IMR-90 (cell line): ENCODE data around the gene ZNF609. TPM values are rescaled to one million over a fixed set of nuclear protein-coding genes. Genes with fewer than 3 reads are reported as not detected.

Experiments used
- ATAC-seq: fragments of 200-7000 bp; cut with Tn5 transposase; 2 replicates; pipeline ENCODE4 v1.9.1; 2020; ENCODE audit warnings: low read depth, mild to moderate bottlenecking, moderate library complexity
- BruUV-seq: library from RNA; stranded (reverse); fragments of 400-500 nt; replicated peaks from 2 replicates; lab custom pipeline; 2021; lab: Mats Ljungman, UMichigan
- CTCF ChIA-PET: fragments of 300-600 bp; formaldehyde crosslinking; extraction: SDS; loops from one replicate; lab custom pipeline; 2021; ENCODE audit warnings: antibody characterized with exemption; lab: Yijun Ruan, JAX
- POLR2A ChIA-PET: fragments of 300-600 bp; sonication (Branson Sonifier 250); formaldehyde crosslinking; loops from one replicate; lab custom pipeline; 2022; ENCODE audit warnings: antibody characterized with exemption; ENCODE audit not compliant: unreplicated experiment; lab: Charles Lee
- DNase-seq: peaks from one replicate; pipeline ENCODE4 v3.0.0; 2013
- H2AFZ ChIP-seq: replicated peaks from 2 replicates; pipeline ENCODE3; 2013; ENCODE audit warnings: low read length, mild to moderate bottlenecking; ENCODE audit not compliant: poor library complexity
- H2AK5ac ChIP-seq: 2 replicates; pipeline ENCODE4 v1.6.1; 2013; ENCODE audit warnings: low read depth, low read length, inconsistent platforms
- H2AK9ac ChIP-seq: replicated peaks from 2 replicates; pipeline ENCODE3; 2013; ENCODE audit warnings: mild to moderate bottlenecking, low read depth, low read length, moderate library complexity; ENCODE audit not compliant: poor library complexity
- H2BK120ac ChIP-seq: 2 replicates; pipeline ENCODE4 v1.6.1; 2013; ENCODE audit warnings: low read depth, low read length, inconsistent platforms
- H2BK15ac ChIP-seq: 3 replicates; pipeline ENCODE4 v1.6.1; 2013; ENCODE audit warnings: low read depth, low read length, inconsistent platforms
- H2BK20ac ChIP-seq: 2 replicates; pipeline ENCODE4 v1.6.1; 2013; ENCODE audit warnings: low read depth, mild to moderate bottlenecking, inconsistent platforms, low read length, moderate library complexity
- H2BK5ac ChIP-seq: 2 replicates; pipeline ENCODE4 v1.6.1; 2013; ENCODE audit warnings: mild to moderate bottlenecking, low read depth, low read length, inconsistent platforms; ENCODE audit not compliant: poor library complexity, severe bottlenecking
- H3K14ac ChIP-seq: replicated peaks from 2 replicates; pipeline ENCODE4 v1.6.1; 2013; ENCODE audit warnings: low read depth, low read length, inconsistent platforms
- H3K18ac ChIP-seq: 2 replicates; pipeline ENCODE4 v1.6.1; 2013; ENCODE audit warnings: low read depth, low read length, control low read depth
- H3K23ac ChIP-seq: 2 replicates; pipeline ENCODE4 v1.6.1; 2013; ENCODE audit warnings: low read depth, low read length, inconsistent platforms
- H3K27ac ChIP-seq: 2 replicates; pipeline ENCODE4 v1.5.1; 2013; ENCODE audit warnings: mild to moderate bottlenecking, control low read depth, low read length; ENCODE audit not compliant: insufficient read depth
- H3K27me3 ChIP-seq: 2 replicates; pipeline ENCODE4 v1.6.1; 2013; ENCODE audit warnings: low read length; ENCODE audit not compliant: control insufficient read depth, insufficient read depth
- H3K36me3 ChIP-seq: 2 replicates; pipeline ENCODE4 v1.6.1; 2013; ENCODE audit warnings: low read length, mixed read lengths; ENCODE audit not compliant: control insufficient read depth, insufficient read depth
- H3K4ac ChIP-seq: 2 replicates; pipeline ENCODE4 v1.6.1; 2013; ENCODE audit warnings: low read depth, low read length, inconsistent platforms
- H3K4me1 ChIP-seq: 2 replicates; pipeline ENCODE4 v1.6.1; 2013; ENCODE audit warnings: low read length, mixed read lengths; ENCODE audit not compliant: control insufficient read depth, insufficient read depth
- H3K4me2 ChIP-seq: 2 replicates; pipeline ENCODE4 v1.6.1; 2013; ENCODE audit warnings: low read depth, mild to moderate bottlenecking, control low read depth, low read length, moderate library complexity
- H3K4me3 ChIP-seq: 2 replicates; pipeline ENCODE4 v1.5.1; 2013; ENCODE audit warnings: low read depth, mild to moderate bottlenecking, control low read depth, low read length, moderate library complexity; ENCODE audit not compliant: insufficient read depth
- H3K56ac ChIP-seq: 2 replicates; pipeline ENCODE4 v1.6.1; 2013; ENCODE audit warnings: low read length, inconsistent platforms; ENCODE audit not compliant: insufficient read depth; ENCODE audit errors: extremely low read depth
- H3K79me1 ChIP-seq, 2 experiments: 2 replicates each; pipeline ENCODE4 v1.6.1; 2013; ENCODE audit warnings: low read length in 2 of 2, inconsistent platforms in 1 of 2, low read depth in 1 of 2
- H3K9ac ChIP-seq: 2 replicates; pipeline ENCODE4 v1.6.1; 2013; ENCODE audit warnings: low read depth, low read length, control low read depth
- H3K9me1 ChIP-seq: 2 replicates; pipeline ENCODE4 v1.6.1; 2013; ENCODE audit warnings: low read length, inconsistent platforms; ENCODE audit not compliant: insufficient read depth
- H3K9me3 ChIP-seq: 2 replicates; pipeline ENCODE4 v1.6.1; 2013; ENCODE audit warnings: low read length; ENCODE audit not compliant: control insufficient read depth, insufficient read depth
- H4K20me1 ChIP-seq: 2 replicates; pipeline ENCODE4 v1.6.1; 2013; ENCODE audit warnings: low read length, inconsistent platforms; ENCODE audit not compliant: insufficient read depth
- H4K5ac ChIP-seq: 2 replicates; pipeline ENCODE4 v1.6.1; 2013; ENCODE audit warnings: mild to moderate bottlenecking, low read depth, low read length, control low read depth
- H4K8ac ChIP-seq, 2 experiments: 2 replicates each; pipeline ENCODE4 v1.6.1; 2013; ENCODE audit warnings: low read depth in 2 of 2, low read length in 2 of 2, control low read depth in 1 of 2, inconsistent platforms in 1 of 2
- H4K91ac ChIP-seq: 2 replicates; pipeline ENCODE4 v1.6.1; 2013; ENCODE audit warnings: low read depth, low read length, inconsistent platforms; ENCODE audit not compliant: insufficient read depth
- BHLHE40 ChIP-seq: fragments of 150-350 bp; IDR thresholded peaks from 2 replicates; pipeline ENCODE4 v1.6.1; 2016; ENCODE audit warnings: mild to moderate bottlenecking, low read depth, low read length
- CEBPB ChIP-seq: IDR thresholded peaks from 2 replicates; pipeline ENCODE4 v1.6.1; 2012; ENCODE audit warnings: low read depth, low read length, improper control_type of control experiment
- FOS ChIP-seq: fragments of 150-350 bp; IDR thresholded peaks from 2 replicates; pipeline ENCODE4 v1.6.1; 2016; ENCODE audit warnings: low read depth, low read length
- MAFK ChIP-seq: IDR thresholded peaks from 2 replicates; pipeline ENCODE4 v1.6.1; 2012; ENCODE audit warnings: low read depth, low read length, improper control_type of control experiment
- MAZ ChIP-seq: IDR thresholded peaks from 2 replicates; pipeline ENCODE4 v1.6.1; 2012; ENCODE audit warnings: low read depth, mild to moderate bottlenecking, low read length, improper control_type of control experiment, moderate library complexity, borderline replicate concordance
- MXI1 ChIP-seq: IDR thresholded peaks from 2 replicates; pipeline ENCODE4 v1.6.1; 2012; ENCODE audit warnings: low read depth, mild to moderate bottlenecking, low read length, moderate library complexity, borderline replicate concordance
- NFE2L2 ChIP-seq: fragments of 150-350 bp; IDR thresholded peaks from 2 replicates; pipeline ENCODE4 v1.6.1; 2016; ENCODE audit warnings: low read depth, mild to moderate bottlenecking, low read length
- POLR2A ChIP-seq: IDR thresholded peaks from 2 replicates; pipeline ENCODE4 v1.6.1; 2012; ENCODE audit warnings: mild to moderate bottlenecking, low read depth, low read length
- RAD21 ChIP-seq: IDR thresholded peaks from 2 replicates; pipeline ENCODE4 v1.6.1; 2012; ENCODE audit warnings: low read length, improper control_type of control experiment
- RFX5 ChIP-seq: IDR thresholded peaks from 2 replicates; pipeline ENCODE4 v1.8.0; 2012; ENCODE audit warnings: low read depth, mild to moderate bottlenecking, low read length, moderate library complexity
- SMC3 ChIP-seq: fragments of 150-350 bp; IDR thresholded peaks from 2 replicates; pipeline ENCODE4 v1.6.1; 2016; ENCODE audit warnings: low read depth, mild to moderate bottlenecking, antibody characterized with exemption, low read length, moderate library complexity
- WGBS, 2 experiments: methylation state at CpG; one replicate each; pipeline versions ENCODE4 v1.1.5 to v1.1.7; 2013; ENCODE audit warnings: missing lambda C conversion rate in 2 of 2; ENCODE audit not compliant: insufficient read length in 1 of 2; ENCODE audit errors: extremely low coverage in 2 of 2; 5-methylcytosine and 5-hydroxymethylcytosine counted together
- dilution Hi-C: fragments of 300-500 bp; cut with HindIII; formaldehyde crosslinking; loops from one replicate; pipeline ENCODE4 v1.14.3; 2018; ENCODE audit warnings: low sequenced_read_pairs; ENCODE audit not compliant: unreplicated experiment
- in situ Hi-C: fragments of 300-500 bp; cut with MboI; formaldehyde crosslinking; loops from 3 replicates; pipeline ENCODE4 v1.14.3; 2019; ENCODE audit warnings: low sequenced_read_pairs, inconsistent platforms, mixed read lengths
- intact Hi-C: fragments of 100-400 bp; cut with micrococcal nuclease; formaldehyde crosslinking; loops from 2 replicates; pipeline ENCODE4 v1.10.0; 2022
- polyA plus RNA-seq, 3 experiments: library from polyadenylated mRNA; depleted of rRNA; stranded (reverse); fragments of >200 nt; gene quantifications; 2 replicates each; pipeline ENCODE4 v1.2.3, GENCODE V29; 2012; ENCODE audit warnings: low replicate concordance in 1 of 3
- total RNA-seq: library from RNA; depleted of rRNA; stranded (reverse); fragments of >200 nt; gene quantifications from 2 replicates; pipeline ENCODE4 v1.2.3, GENCODE V29; 2012
- TF ChIP-seq, protein P1 (sequence below): conservative IDR thresholded peaks from 2 replicates; pipeline ENCODE4 v1.5.1; 2012; ENCODE audit warnings: mild to moderate bottlenecking, low read depth, low read length, improper control_type of control experiment
- TF ChIP-seq, protein P2 (sequence below): fragments of 150-350 bp; IDR thresholded peaks from 2 replicates; pipeline ENCODE4 v1.6.1; 2017; ENCODE audit warnings: mild to moderate bottlenecking, antibody characterized with exemption, low read length, low read depth
- TF ChIP-seq, protein P3 (sequence below): fragments of 150-350 bp; IDR thresholded peaks from 2 replicates; pipeline ENCODE4 v1.6.1; 2016; ENCODE audit warnings: low read depth, mild to moderate bottlenecking, low read length, moderate library complexity, borderline replicate concordance

The ZNF609 gene
- total and polyA plus RNA-seq, 2 of the 4 experiments (the other 2 are of a cell fraction) = 10.4 to 12.5 TPM

DNA sequence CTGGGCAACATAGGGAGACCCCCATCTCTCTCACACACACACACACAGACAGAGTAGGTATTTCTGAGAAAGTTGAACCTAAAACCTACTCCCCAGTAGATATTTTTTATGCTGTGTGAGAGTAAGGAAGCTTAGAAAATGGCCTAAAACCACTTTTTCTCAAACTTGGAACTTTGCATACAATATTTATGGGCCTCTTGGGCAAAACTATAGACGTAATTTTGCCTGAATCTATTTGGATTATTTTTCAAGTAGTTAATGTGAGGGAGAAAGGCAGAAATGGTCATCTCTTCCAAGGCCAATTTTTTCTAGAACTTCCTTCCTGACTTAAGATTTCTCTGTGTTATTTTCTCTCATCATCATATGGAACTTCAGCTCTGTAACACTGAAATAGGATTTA lies 81.7 kb downstream of the ZNF609 start:
- dilution Hi-C loops = no loop called here
- Histone ChIP-seq H3K4ac (no peak overlapping the region), H3K4me2 (no peak overlapping the region), H3K27me3 (no peaks in the 10 kb centered on the region), H3K9me3 (no peaks in the 10 kb centered on the region), H3K14ac (no peak overlapping the region), H3K4me3 (no peak overlapping the region), H2AK5ac (no peak overlapping the region), H2BK120ac (no peak overlapping the region), H2BK15ac (no peak overlapping the region), H4K8ac (no peak overlapping the region), H4K91ac (no peak overlapping the region), H3K56ac (no peak overlapping the region), H4K5ac (no peak overlapping the region), H3K18ac (no peak overlapping the region), H2AFZ (no peak overlapping the region), H2AK9ac (no peak overlapping the region), H2BK20ac (no peak overlapping the region), H3K9ac (no peak overlapping the region), H3K27ac (no peak overlapping the region), H3K9me1 (peaks cover 4% of the 10 kb centered on the region; the same call in 1 of the 2 replicates), H3K4me1 (peaks cover 3% of the 10 kb centered on the region; the same call in 1 of the 2 replicates), H3K36me3 (no peaks in the 10 kb centered on the region; the same call in 1 of the 2 replicates), H3K23ac (no peak overlapping the region), H2BK5ac (no peak overlapping the region), H3K79me1 (peaks cover 25 to 57% of the 10 kb centered on the region in 2 experiments), H4K20me1 (peaks cover 15% of the 10 kb centered on the region; the same call in 1 of the 2 replicates)
- WGBS, 2 experiments = no CpG with 5 or more reads among the region's 1 CpG
- TF ChIP-seq, protein P1, sequence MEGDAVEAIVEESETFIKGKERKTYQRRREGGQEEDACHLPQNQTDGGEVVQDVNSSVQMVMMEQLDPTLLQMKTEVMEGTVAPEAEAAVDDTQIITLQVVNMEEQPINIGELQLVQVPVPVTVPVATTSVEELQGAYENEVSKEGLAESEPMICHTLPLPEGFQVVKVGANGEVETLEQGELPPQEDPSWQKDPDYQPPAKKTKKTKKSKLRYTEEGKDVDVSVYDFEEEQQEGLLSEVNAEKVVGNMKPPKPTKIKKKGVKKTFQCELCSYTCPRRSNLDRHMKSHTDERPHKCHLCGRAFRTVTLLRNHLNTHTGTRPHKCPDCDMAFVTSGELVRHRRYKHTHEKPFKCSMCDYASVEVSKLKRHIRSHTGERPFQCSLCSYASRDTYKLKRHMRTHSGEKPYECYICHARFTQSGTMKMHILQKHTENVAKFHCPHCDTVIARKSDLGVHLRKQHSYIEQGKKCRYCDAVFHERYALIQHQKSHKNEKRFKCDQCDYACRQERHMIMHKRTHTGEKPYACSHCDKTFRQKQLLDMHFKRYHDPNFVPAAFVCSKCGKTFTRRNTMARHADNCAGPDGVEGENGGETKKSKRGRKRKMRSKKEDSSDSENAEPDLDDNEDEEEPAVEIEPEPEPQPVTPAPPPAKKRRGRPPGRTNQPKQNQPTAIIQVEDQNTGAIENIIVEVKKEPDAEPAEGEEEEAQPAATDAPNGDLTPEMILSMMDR = no peak
- no peak for TF ChIP-seq MAZ
- TF ChIP-seq RFX5 = no peak
- no peak for TF ChIP-seq NFE2L2
- TF ChIP-seq RAD21 = no peak
- no peak for TF ChIP-seq MAFK
- no peak for TF ChIP-seq SMC3
- TF ChIP-seq, protein P2, sequence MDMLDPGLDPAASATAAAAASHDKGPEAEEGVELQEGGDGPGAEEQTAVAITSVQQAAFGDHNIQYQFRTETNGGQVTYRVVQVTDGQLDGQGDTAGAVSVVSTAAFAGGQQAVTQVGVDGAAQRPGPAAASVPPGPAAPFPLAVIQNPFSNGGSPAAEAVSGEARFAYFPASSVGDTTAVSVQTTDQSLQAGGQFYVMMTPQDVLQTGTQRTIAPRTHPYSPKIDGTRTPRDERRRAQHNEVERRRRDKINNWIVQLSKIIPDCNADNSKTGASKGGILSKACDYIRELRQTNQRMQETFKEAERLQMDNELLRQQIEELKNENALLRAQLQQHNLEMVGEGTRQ = no peak
- TF ChIP-seq BHLHE40 = no peak
- TF ChIP-seq, protein P3, sequence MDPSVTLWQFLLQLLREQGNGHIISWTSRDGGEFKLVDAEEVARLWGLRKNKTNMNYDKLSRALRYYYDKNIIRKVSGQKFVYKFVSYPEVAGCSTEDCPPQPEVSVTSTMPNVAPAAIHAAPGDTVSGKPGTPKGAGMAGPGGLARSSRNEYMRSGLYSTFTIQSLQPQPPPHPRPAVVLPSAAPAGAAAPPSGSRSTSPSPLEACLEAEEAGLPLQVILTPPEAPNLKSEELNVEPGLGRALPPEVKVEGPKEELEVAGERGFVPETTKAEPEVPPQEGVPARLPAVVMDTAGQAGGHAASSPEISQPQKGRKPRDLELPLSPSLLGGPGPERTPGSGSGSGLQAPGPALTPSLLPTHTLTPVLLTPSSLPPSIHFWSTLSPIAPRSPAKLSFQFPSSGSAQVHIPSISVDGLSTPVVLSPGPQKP = no peak
- no peak for TF ChIP-seq CEBPB
- no peak for TF ChIP-seq POLR2A
- no peak for TF ChIP-seq MXI1
- no peak for TF ChIP-seq FOS
- BruUV-seq = no TSS peak
- intact Hi-C loops = no loop called here
- in situ Hi-C loops = no loop called here
- ChIA-PET CTCF (no interaction called here), POLR2A (no interaction called here)
- DNase-seq (no peak), ATAC-seq (no peak)
